ENCODE data around the gene ATP5IF1.

DNA sequence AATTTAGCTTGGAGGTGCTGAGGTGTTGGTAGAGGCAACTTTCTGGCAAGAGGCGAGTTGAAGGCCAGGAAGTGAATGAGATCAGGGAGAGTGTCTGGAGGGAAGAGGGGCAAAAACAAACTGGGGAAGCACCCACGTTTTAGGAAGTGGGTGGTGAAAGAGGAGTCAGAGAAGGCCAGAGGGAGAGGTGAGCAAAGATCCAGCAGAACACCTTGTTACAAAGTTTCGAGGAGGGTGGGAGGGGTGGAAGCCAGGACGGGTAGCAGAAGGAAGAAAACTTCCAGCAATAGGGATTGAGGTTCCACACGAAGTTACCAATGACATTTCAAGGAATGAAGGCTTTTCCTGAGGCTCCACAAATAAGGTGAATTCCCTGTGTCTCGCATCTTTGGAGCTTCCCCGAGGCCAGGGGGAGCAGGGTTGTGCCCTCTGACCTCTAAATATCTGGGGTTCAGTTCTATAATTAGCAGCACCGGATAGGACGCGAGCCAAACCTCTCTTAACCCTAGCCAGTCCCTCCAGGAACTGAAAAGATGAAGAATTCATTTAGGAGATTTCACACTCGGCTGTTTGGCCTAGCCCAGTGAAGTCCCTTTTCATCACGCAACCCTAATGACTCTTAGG lies 22.8 kb downstream of the ATP5IF1 start:
- TF ChIP-seq POLR2A (IDR thresholded peaks at IDR 0.05; ENCODE audit: low read length) = no peak
- no peak for TF ChIP-seq GATA1 (IDR thresholded peaks at IDR 0.05; ENCODE audit: low read depth, low read length)
